Measurements from ENCODE around the gene SYT17. TPM values are rescaled to one million over a fixed set of nuclear protein-coding genes. Genes with fewer than 3 reads are reported as not detected.

SYT17 gene
- total RNA-seq, 1 donor from 2014 or later: 13.3 TPM

DNA sequence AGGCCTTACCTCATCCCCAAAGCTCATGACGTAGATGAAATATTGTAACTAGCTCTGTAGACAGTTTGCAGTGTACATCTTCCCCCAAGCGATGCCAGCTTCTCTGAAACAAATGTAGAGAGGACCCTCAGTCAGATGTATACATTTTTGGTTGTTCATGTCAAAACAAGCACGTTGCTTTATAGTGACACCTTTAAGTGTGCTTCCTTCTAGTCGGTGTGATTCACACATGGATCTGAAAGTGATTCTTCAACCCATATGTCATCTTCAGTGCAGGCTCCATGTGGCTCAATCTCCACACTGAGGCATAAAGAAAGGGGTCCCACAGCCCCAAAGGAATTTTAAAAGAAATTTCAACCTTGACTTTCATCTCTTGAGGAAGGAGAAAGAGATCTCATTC is 86.6 kb downstream of the SYT17 start:
- intact Hi-C loops (cut with DNase I): no loop called here
- no peak overlapping the region for H3K4me3 ChIP-seq
- H3K36me3 ChIP-seq: no peaks in the 10 kb centered on the region
- no peak for TF ChIP-seq POLR2AphosphoS5 (IDR thresholded peaks at IDR 0.05; ENCODE audit: insufficient read depth in 1 of 2, low read depth in 1 of 2)
- TF ChIP-seq, protein P1, sequence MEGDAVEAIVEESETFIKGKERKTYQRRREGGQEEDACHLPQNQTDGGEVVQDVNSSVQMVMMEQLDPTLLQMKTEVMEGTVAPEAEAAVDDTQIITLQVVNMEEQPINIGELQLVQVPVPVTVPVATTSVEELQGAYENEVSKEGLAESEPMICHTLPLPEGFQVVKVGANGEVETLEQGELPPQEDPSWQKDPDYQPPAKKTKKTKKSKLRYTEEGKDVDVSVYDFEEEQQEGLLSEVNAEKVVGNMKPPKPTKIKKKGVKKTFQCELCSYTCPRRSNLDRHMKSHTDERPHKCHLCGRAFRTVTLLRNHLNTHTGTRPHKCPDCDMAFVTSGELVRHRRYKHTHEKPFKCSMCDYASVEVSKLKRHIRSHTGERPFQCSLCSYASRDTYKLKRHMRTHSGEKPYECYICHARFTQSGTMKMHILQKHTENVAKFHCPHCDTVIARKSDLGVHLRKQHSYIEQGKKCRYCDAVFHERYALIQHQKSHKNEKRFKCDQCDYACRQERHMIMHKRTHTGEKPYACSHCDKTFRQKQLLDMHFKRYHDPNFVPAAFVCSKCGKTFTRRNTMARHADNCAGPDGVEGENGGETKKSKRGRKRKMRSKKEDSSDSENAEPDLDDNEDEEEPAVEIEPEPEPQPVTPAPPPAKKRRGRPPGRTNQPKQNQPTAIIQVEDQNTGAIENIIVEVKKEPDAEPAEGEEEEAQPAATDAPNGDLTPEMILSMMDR (IDR thresholded peaks at IDR 0.05): no peak
- no peak for DNase-seq (ENCODE audit: extremely low spot score in 2 of 2)
- no peaks in the 10 kb centered on the region for H3K9me3 ChIP-seq
- no peaks in the 10 kb centered on the region for H3K27me3 ChIP-seq
- H3K27ac ChIP-seq: no peak overlapping the region
- no peaks in the 10 kb centered on the region for H3K4me1 ChIP-seq

DNA sequence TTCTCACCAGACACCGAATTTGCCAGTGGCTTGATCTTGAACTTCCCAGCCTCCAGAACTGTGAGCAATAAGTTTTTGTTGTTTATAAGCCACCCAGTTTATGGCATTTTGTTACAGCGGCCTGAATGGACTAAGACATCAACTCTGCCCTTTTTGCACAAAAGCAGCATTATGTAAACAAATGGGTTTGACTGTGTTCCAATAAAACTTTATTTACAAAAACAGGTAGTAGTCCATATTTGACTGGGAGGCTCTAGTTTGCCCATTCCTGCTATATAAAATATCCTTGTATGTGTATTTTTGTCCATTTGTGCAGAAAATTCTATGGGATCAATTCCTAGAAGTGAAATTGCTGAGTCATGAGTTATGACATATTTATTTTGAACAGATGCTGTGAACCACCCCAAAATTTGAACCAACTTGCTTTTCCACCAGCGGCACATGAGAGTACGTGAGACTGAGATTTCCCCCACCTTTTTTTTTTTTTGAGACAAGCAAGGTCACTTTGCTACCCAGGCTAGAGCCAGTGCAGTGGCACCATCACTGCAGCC is 96.2 kb downstream of the SYT17 start:
- no peak overlapping the region for H3K27ac ChIP-seq
- H3K27me3 ChIP-seq: no peaks in the 10 kb centered on the region
- no peaks in the 10 kb centered on the region for H3K4me1 ChIP-seq
- intact Hi-C loops (cut with DNase I): no loop called here
- peaks cover 0 to 4% of the 10 kb centered on the region in 2 donors for H3K36me3 ChIP-seq
- H3K4me3 ChIP-seq: no peak overlapping the region
- no peaks in the 10 kb centered on the region for H3K9me3 ChIP-seq
- no peak for TF ChIP-seq POLR2AphosphoS5 (IDR thresholded peaks at IDR 0.05; ENCODE audit: insufficient read depth in 1 of 2, low read depth in 1 of 2)
- TF ChIP-seq, protein P1 (IDR thresholded peaks at IDR 0.05): no peak
- TF ChIP-seq POLR2A (IDR thresholded peaks at IDR 0.05): no peak
- DNase-seq (ENCODE audit: extremely low spot score in 2 of 2): no peak

DNA sequence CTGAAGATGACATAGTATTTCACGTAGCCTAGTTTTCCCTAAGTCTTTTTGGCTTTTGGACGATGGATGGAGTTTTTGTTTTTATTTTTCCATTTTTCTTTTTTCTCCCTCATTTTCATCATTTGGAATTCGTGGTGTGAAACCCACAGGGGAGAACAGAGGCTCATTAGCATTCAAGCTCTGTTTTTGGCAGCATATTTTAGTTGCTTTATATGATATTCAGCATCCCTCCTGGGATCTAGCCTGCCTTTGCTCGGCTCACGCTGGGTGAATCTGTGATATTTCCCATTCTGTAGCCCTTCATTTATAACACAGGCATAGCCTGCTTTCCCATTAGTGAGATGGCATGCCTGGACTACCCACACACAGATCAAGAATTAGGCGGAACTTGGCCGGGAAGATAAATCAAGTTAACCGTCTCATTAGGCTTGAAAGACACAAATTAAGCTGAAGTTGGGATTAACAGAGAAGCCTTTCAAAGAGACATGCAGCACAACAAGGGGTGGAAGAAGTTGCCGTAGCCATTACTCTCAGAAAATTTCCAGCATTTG is 97.4 kb downstream of the SYT17 start:
- Histone ChIP-seq H3K4me1 (no peaks in the 10 kb centered on the region), H3K9me3 (no peaks in the 10 kb centered on the region), H3K36me3 (peaks cover 0 to 4% of the 10 kb centered on the region in 2 donors), H3K4me3 (no peak overlapping the region), H3K27ac (no peak overlapping the region), H3K27me3 (no peaks in the 10 kb centered on the region)
- TF ChIP-seq POLR2AphosphoS5 (IDR thresholded peaks at IDR 0.05; ENCODE audit: insufficient read depth in 1 of 2, low read depth in 1 of 2) (no peak), POLR2A (IDR thresholded peaks at IDR 0.05) (no peak)
- TF ChIP-seq, protein P1 (IDR thresholded peaks at IDR 0.05): no peak
- intact Hi-C loops (cut with DNase I): no loop called here
- DNase-seq (ENCODE audit: extremely low spot score in 2 of 2): no peak

DNA sequence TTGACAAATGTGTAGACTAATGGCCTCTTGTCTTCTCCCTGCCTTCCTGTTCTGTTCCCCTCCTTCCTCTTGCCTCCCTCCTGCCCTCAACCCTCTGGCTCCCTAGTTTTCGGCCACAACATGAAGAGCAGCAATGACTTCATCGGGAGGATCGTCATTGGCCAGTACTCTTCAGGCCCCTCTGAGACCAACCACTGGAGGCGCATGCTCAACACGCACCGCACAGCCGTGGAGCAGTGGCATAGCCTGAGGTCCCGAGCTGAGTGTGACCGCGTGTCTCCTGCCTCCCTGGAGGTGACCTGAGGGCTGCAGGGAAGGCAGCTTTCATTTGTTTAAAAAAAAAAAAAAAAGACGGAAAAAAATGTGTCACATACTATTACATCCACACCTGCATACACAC is 98.7 kb downstream of the SYT17 start:
- Histone ChIP-seq H3K27ac (no peak overlapping the region), H3K36me3 (peaks cover 0 to 4% of the 10 kb centered on the region in 2 donors), H3K9me3 (no peaks in the 10 kb centered on the region), H3K27me3 (no peaks in the 10 kb centered on the region), H3K4me3 (no peak overlapping the region), H3K4me1 (no peaks in the 10 kb centered on the region)
- TF ChIP-seq POLR2A (IDR thresholded peaks at IDR 0.05): no peak
- no peak for TF ChIP-seq POLR2AphosphoS5 (IDR thresholded peaks at IDR 0.05; ENCODE audit: insufficient read depth in 1 of 2, low read depth in 1 of 2)
- TF ChIP-seq, protein P1 (IDR thresholded peaks at IDR 0.05): no peak
- intact Hi-C loops (cut with DNase I): no loop called here
- DNase-seq (ENCODE audit: extremely low spot score in 2 of 2): no peak

DNA sequence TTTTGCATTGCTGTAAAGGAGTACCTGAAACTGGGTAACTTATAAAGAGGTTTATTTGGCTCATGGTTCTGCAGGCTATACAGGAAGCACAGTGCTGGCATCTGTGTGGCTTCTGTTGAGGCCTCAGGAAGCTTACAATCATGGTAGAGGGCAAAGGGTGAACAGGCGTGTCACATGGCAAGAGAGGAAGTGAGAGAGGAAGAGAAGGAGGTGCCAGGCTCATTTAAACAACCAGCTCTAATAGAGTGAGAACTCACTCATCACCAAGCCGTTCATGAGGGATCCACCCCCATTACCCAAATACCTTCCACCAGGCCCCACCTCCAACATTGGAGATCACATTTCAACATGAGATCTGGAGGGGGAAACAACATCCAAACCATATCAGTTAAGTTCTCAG is 101.1 kb downstream of the SYT17 start:
- TF ChIP-seq, protein P1 (IDR thresholded peaks at IDR 0.05): no peak
- TF ChIP-seq POLR2AphosphoS5 (IDR thresholded peaks at IDR 0.05; ENCODE audit: insufficient read depth in 1 of 2, low read depth in 1 of 2) (no peak), POLR2A (IDR thresholded peaks at IDR 0.05) (no peak)
- H3K9me3 ChIP-seq: no peaks in the 10 kb centered on the region
- no peak overlapping the region for H3K4me3 ChIP-seq
- intact Hi-C loops (cut with DNase I): no loop called here
- H3K27ac ChIP-seq: no peak overlapping the region
- H3K4me1 ChIP-seq: no peaks in the 10 kb centered on the region
- peaks cover 0 to 4% of the 10 kb centered on the region in 2 donors for H3K36me3 ChIP-seq
- DNase-seq (ENCODE audit: extremely low spot score in 2 of 2): no peak
- H3K27me3 ChIP-seq: no peaks in the 10 kb centered on the region

Data from vagina (tissue), 2 donors.